Prostate gland (tissue), 2 donors: ENCODE measurements around the gene SEPSECS. TPM values are rescaled to one million over a fixed set of nuclear protein-coding genes. Genes with fewer than 3 reads are reported as not detected.

Source experiments
- DNase-seq: peaks from one replicate; pipeline ENCODE4 v3.0.0-alpha.2; 2019; ENCODE audit warnings: low spot score
- H3K27ac ChIP-seq, 2 donors: fragments of 200-600 bp; sonication (generic); 2 replicates each; pipeline ENCODE4 v1.5.1; 2017 to 2019
- H3K27me3 ChIP-seq: fragments of 200-600 bp; sonication (generic); replicated peaks from 2 replicates; pipeline ENCODE4 v1.5.1; 2019; ENCODE audit not compliant: insufficient read depth
- H3K36me3 ChIP-seq, 2 donors: fragments of 200-600 bp; sonication (generic); 1 replicate in 1 of 2; 2 replicates in 1 of 2; pipeline versions ENCODE4 v1.5.1 to v1.8.1; 2017 to 2019
- H3K4me1 ChIP-seq: fragments of 200-600 bp; sonication (generic); replicated peaks from 2 replicates; pipeline ENCODE4 v1.5.1; 2019
- H3K4me3 ChIP-seq, 2 donors: fragments of 200-600 bp; sonication (generic); 2 replicates each; pipeline ENCODE4 v1.5.1; 2017 to 2019
- H3K9me3 ChIP-seq: fragments of 200-600 bp; sonication (generic); 2 replicates; pipeline ENCODE4 v1.5.1; 2017
- POLR2A ChIP-seq: fragments of 450-650 bp; IDR thresholded peaks from one replicate; pipeline ENCODE4 v1.6.1; 2016; ENCODE audit warnings: antibody characterized with exemption, mild to moderate bottlenecking
- POLR2AphosphoS5 ChIP-seq: sonication (generic); formaldehyde crosslinking; IDR thresholded peaks from one replicate; pipeline ENCODE4 v1.6.1; 2017; ENCODE audit warnings: antibody characterized with exemption
- WGBS: methylation state at CpG from one replicate; pipeline ENCODE4 v1.1.5; 2018; 5-methylcytosine and 5-hydroxymethylcytosine counted together
- intact Hi-C: fragments of 100-400 bp; cut with DNase I; formaldehyde crosslinking; loops from one replicate; pipeline ENCODE4 v1.14.2; 2022
- total RNA-seq, 2 donors: library from RNA; depleted of rRNA; stranded (reverse); fragments of >200 nt; gene quantifications; one replicate each; pipeline ENCODE4 v1.1.0, GENCODE V29; 2016
- TF ChIP-seq, protein P1 (sequence below), 4 experiments: fragments of 200-600 bp in 2 of 4; fragments of 450-650 bp in 2 of 4; sonication (generic) in 2 of 4; IDR thresholded peaks; 1 replicate in 3 of 4; 2 replicates in 1 of 4; pipeline ENCODE4 v1.5.1; 2016 to 2019; ENCODE audit warnings: antibody characterized with exemption in 4 of 4, mild to moderate bottlenecking in 2 of 4, moderate library complexity in 2 of 4

Gene SEPSECS
- total RNA-seq, 2 donors from 2014 or later: 7.4 to 12.3 TPM

DNA sequence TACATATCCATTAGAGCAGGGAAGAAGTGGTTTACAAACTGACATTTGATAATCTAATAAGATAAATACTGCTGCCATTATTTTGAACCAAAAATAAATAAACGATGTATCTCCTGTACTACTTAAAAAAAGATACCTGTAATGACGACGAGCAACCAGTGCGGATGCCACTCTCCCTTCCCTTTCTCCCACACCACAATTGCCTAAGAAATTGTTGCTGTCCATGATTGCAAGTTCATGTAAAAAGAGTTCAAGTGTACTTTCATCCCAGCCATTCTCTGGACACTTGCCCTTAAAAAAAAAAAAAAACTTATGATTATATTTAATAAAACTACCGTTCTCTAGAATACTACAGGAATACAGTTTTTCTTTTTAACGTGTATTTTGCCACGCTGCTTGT, 1.4 kb downstream of the SEPSECS start:
- Histone ChIP-seq H3K9me3 (no peaks in the 10 kb centered on the region), H3K36me3 (no peaks in the 10 kb centered on the region), H3K27me3 (no peaks in the 10 kb centered on the region), H3K4me1 (no peaks in the 10 kb centered on the region), H3K27ac (no peak overlapping the region), H3K4me3 (no peak overlapping the region)
- DNase-seq: no peak
- no peak for TF ChIP-seq POLR2A
- TF ChIP-seq, protein P1, sequence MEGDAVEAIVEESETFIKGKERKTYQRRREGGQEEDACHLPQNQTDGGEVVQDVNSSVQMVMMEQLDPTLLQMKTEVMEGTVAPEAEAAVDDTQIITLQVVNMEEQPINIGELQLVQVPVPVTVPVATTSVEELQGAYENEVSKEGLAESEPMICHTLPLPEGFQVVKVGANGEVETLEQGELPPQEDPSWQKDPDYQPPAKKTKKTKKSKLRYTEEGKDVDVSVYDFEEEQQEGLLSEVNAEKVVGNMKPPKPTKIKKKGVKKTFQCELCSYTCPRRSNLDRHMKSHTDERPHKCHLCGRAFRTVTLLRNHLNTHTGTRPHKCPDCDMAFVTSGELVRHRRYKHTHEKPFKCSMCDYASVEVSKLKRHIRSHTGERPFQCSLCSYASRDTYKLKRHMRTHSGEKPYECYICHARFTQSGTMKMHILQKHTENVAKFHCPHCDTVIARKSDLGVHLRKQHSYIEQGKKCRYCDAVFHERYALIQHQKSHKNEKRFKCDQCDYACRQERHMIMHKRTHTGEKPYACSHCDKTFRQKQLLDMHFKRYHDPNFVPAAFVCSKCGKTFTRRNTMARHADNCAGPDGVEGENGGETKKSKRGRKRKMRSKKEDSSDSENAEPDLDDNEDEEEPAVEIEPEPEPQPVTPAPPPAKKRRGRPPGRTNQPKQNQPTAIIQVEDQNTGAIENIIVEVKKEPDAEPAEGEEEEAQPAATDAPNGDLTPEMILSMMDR (IDR thresholded peaks at IDR 0.05): no peak
- no peak for TF ChIP-seq POLR2AphosphoS5
- 87% methylated on average over 7 of the region's 7 CpGs for WGBS
- intact Hi-C loops: no loop called here

- no peaks in the 10 kb centered on the region for H3K9me3 ChIP-seq
- no peak for DNase-seq
- no peaks in the 10 kb centered on the region for H3K27me3 ChIP-seq
- intact Hi-C loops: no loop called here
- TF ChIP-seq POLR2AphosphoS5 (no peak), POLR2A (no peak)
- TF ChIP-seq, protein P1 (IDR thresholded peaks at IDR 0.05): no peak
- no peaks in the 10 kb centered on the region for H3K36me3 ChIP-seq
- 100% methylated on average over 1 of the region's 1 CpG for WGBS
- no peak overlapping the region for H3K4me3 ChIP-seq
- H3K27ac ChIP-seq: no peak overlapping the region
- no peaks in the 10 kb centered on the region for H3K4me1 ChIP-seq
These were observed 3.2 kb downstream of the SEPSECS start for GRCh38 chr4:25157081-25157480.

DNA sequence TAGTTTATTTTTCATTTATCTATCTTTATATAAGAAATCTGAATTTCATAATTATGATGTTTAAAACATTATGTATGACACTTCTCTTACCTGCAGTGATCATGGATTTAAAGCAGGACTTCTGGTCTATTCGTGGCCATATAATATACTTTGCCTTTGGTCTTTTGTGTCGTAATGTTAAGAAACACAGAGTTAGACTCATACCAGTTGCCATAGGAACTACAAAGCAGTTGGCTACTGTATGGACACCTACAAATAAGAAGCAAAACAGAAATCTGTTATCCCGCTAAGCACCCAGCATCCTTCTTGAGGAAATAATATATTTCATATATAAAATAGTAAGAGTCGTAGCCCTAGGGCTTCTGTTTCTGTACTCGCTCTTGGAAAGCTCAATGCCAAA, 4.3 kb downstream of the SEPSECS start:
- Histone ChIP-seq H3K9me3 (no peaks in the 10 kb centered on the region), H3K4me3 (no peak overlapping the region), H3K4me1 (no peaks in the 10 kb centered on the region), H3K27ac (no peak overlapping the region), H3K36me3 (no peaks in the 10 kb centered on the region), H3K27me3 (no peaks in the 10 kb centered on the region)
- DNase-seq: no peak
- intact Hi-C loops: no loop called here
- TF ChIP-seq POLR2A: no peak
- TF ChIP-seq, protein P1 (IDR thresholded peaks at IDR 0.05): no peak
- no peak for TF ChIP-seq POLR2AphosphoS5
- WGBS: 94% methylated on average over 5 of the region's 5 CpGs

GRCh38 chr4:25154594-25155265, 5.5 kb downstream of the SEPSECS start:
- intact Hi-C loops: no loop called here
- 91% methylated on average over 4 of the region's 4 CpGs for WGBS
- no peak for TF ChIP-seq POLR2AphosphoS5
- TF ChIP-seq, protein P1 (IDR thresholded peaks at IDR 0.05): no peak
- TF ChIP-seq POLR2A: no peak
- Histone ChIP-seq H3K27ac (no peak overlapping the region), H3K27me3 (no peaks in the 10 kb centered on the region), H3K4me1 (no peaks in the 10 kb centered on the region), H3K4me3 (no peak overlapping the region), H3K36me3 (no peaks in the 10 kb centered on the region), H3K9me3 (no peaks in the 10 kb centered on the region)
- DNase-seq: no peak

GRCh38 chr4:25146076-25146475, 14.2 kb downstream of the SEPSECS start:
- intact Hi-C loops: loop anchor here (10.0 kb wide), 1 partner anchor 661 kb away; no protein-coding TSS in a partner anchor
- H3K27me3 ChIP-seq: no peaks in the 10 kb centered on the region
- H3K4me3 ChIP-seq: no peak overlapping the region
- no peaks in the 10 kb centered on the region for H3K36me3 ChIP-seq
- H3K27ac ChIP-seq: no peak overlapping the region
- no peaks in the 10 kb centered on the region for H3K9me3 ChIP-seq
- no peaks in the 10 kb centered on the region for H3K4me1 ChIP-seq
- DNase-seq: no peak
- 63% methylated on average over 1 of the region's 1 CpG for WGBS
- TF ChIP-seq, protein P1 (IDR thresholded peaks at IDR 0.05): no peak
- TF ChIP-seq POLR2AphosphoS5 (no peak), POLR2A (no peak)
